Testis (tissue), 2 donors: ENCODE results near the gene CASP2.

Source experiments
- POLR2A ChIP-seq: fragments of 450-650 bp; IDR thresholded peaks from one replicate; pipeline ENCODE4 v1.6.1; 2017; ENCODE audit warnings: antibody characterized with exemption, mild to moderate bottlenecking, moderate library complexity
- TF ChIP-seq, protein P1 (sequence below), 3 experiments: fragments of 450-650 bp in 2 of 3; fragments of 200-600 bp in 1 of 3; sonication (generic) in 1 of 3; IDR thresholded peaks; one replicate each; pipeline ENCODE4 v1.5.1; 2016 to 2019; ENCODE audit warnings: antibody characterized with exemption in 3 of 3, mild to moderate bottlenecking in 2 of 3, moderate library complexity in 1 of 3

- TF ChIP-seq, protein P1, sequence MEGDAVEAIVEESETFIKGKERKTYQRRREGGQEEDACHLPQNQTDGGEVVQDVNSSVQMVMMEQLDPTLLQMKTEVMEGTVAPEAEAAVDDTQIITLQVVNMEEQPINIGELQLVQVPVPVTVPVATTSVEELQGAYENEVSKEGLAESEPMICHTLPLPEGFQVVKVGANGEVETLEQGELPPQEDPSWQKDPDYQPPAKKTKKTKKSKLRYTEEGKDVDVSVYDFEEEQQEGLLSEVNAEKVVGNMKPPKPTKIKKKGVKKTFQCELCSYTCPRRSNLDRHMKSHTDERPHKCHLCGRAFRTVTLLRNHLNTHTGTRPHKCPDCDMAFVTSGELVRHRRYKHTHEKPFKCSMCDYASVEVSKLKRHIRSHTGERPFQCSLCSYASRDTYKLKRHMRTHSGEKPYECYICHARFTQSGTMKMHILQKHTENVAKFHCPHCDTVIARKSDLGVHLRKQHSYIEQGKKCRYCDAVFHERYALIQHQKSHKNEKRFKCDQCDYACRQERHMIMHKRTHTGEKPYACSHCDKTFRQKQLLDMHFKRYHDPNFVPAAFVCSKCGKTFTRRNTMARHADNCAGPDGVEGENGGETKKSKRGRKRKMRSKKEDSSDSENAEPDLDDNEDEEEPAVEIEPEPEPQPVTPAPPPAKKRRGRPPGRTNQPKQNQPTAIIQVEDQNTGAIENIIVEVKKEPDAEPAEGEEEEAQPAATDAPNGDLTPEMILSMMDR (IDR thresholded peaks at IDR 0.05) = no peak
- no peak for TF ChIP-seq POLR2A
These were observed 16.9 kb upstream of the CASP2 start for GRCh38 chr7:143271240-143271639.
